ENCODE measurements around the gene G6PC3.

GRCh38 chr17:44083250-44083849 is 12.8 kb downstream of the G6PC3 start:
- TF ChIP-seq CTCF (IDR thresholded peaks at IDR 0.05) (peak in 3 of 6 experiments; percentile 11 to 39 (median 19)), POLR2A (IDR thresholded peaks at IDR 0.05) (no peak)
